IPS-NIHi7 (cell line): ENCODE data around the gene RTN3.
"Not testable (repeated sequence)": the region's sequence is repeated elsewhere in the genome, so short reads cannot be mapped to it uniquely, and the experiment has no call there.

Experiments
- DNase-seq: peaks from one replicate; pipeline ENCODE4 v3.0.0; 2012; ENCODE audit warnings: mixed read lengths; ENCODE audit errors: extremely low spot score

Gene RTN3

GRCh38 chr11:63768237-63769041, 87.1 kb downstream of the RTN3 start, which contains the start of gene ZFTA:
Gene ZFTA (minus strand): TSS chr11:63768775. CDS start chr11:63768622, 153 bp downstream.
- peak; percentile 76 for DNase-seq

GRCh38 chr11:63769042-63769713, 87.9 kb downstream of the RTN3 start:
- no peak for DNase-seq

GRCh38 chr11:63769714-63770455, 88.6 kb downstream of the RTN3 start:
- DNase-seq: no peak

- DNase-seq: no peak
These were observed 89.5 kb downstream of the RTN3 start for GRCh38 chr11:63770763-63771162.

- DNase-seq: not testable (repeated sequence)
These were observed 90.5 kb downstream of the RTN3 start for GRCh38 chr11:63771741-63772318.

- DNase-seq: no peak
These were observed 93.9 kb downstream of the RTN3 start for GRCh38 chr11:63775191-63775590.

- DNase-seq: no peak
These were observed 97.7 kb downstream of the RTN3 start for GRCh38 chr11:63779039-63779438.

GRCh38 chr11:63782749-63783148, 101.4 kb downstream of the RTN3 start:
- DNase-seq: no peak

GRCh38 chr11:63783925-63784592, 102.8 kb downstream of the RTN3 start:
- DNase-seq: no peak

GRCh38 chr11:63785823-63786222, 104.5 kb downstream of the RTN3 start:
- no peak for DNase-seq

- DNase-seq: no peak
These were observed 110.3 kb downstream of the RTN3 start for GRCh38 chr11:63791495-63792167.

- no peak for DNase-seq
These were observed 111.9 kb downstream of the RTN3 start for GRCh38 chr11:63793161-63793560.

GRCh38 chr11:63795066-63795465, 113.8 kb downstream of the RTN3 start:
- DNase-seq: no peak

- DNase-seq: no peak
These were observed 119.6 kb downstream of the RTN3 start for GRCh38 chr11:63800921-63801320.

- DNase-seq: no peak
These were observed 121.5 kb downstream of the RTN3 start for GRCh38 chr11:63802637-63803414.

GRCh38 chr11:63804259-63804658, 123.0 kb downstream of the RTN3 start:
- no peak for DNase-seq

- no peak for DNase-seq
These were observed 124.6 kb downstream of the RTN3 start for GRCh38 chr11:63805844-63806415.
